Measurements from ENCODE around the gene ZNF592.
A peak's percentile ranks its signal among the peaks of the same experiment; 100 is the strongest.

ZNF592 gene

DNA sequence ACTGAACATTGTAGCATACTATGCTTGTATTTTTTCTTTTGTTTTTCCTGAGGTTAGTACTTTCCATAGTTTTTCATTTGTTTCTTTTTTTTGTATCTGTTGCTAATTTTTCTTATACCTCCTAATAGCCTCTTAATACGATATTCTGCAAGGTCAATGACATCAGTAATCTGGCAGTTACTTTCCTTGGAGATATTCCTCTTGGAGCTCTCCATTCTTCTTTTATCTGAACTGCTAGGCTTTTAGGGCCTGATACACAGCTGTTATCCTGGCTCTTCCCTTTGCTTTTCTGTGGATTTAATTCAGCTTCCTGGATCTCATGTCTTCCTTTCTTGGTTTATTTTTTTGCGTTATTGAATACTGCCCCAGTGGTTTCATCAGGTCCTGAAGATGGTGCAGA lies 81.6 kb downstream of the ZNF592 start:
- no peak for DNase-seq

DNA sequence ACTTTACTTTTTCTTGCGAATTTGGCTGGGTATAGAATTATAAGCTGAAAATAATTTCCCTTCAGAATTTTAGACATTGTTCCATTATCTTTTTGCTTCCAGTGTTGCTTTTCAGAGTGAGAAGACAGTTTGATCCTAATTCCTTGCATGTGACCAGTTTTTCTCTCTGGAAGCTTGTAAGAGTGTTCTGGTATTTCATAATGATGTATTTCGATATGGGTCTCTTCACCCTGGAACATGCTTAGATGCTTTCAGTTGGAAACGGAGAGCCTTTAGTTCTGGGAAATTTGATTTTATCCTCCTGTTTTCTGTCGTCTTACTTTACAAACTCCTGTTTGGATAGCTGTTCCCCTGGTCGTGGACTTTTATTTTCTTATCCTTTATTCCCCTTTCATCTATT lies 82.6 kb downstream of the ZNF592 start:
- no peak for DNase-seq

DNA sequence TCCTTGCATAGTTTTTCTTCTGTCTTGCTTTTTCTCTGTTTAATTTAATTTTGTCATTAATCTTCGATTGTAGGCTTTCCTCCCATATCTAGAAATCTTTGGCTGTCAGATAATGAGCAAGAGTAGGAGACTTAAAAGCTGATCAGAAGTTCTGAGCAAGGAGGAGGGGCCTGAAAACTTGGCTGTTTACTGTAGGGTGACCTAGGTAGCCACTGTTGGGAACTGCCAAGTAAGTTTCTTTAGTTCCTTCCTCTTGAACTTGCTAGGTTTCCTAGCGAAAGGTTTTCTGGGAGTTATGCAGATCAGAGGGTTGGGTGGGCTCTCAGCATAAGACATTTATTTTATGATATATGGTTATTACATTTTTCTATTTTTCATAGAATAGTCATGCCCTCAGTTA lies 83.2 kb downstream of the ZNF592 start:
- DNase-seq: no peak

- peak; percentile 22 for DNase-seq
Measured at GRCh38 chr15:84832448-84833040, 84.2 kb downstream of the ZNF592 start.

DNA sequence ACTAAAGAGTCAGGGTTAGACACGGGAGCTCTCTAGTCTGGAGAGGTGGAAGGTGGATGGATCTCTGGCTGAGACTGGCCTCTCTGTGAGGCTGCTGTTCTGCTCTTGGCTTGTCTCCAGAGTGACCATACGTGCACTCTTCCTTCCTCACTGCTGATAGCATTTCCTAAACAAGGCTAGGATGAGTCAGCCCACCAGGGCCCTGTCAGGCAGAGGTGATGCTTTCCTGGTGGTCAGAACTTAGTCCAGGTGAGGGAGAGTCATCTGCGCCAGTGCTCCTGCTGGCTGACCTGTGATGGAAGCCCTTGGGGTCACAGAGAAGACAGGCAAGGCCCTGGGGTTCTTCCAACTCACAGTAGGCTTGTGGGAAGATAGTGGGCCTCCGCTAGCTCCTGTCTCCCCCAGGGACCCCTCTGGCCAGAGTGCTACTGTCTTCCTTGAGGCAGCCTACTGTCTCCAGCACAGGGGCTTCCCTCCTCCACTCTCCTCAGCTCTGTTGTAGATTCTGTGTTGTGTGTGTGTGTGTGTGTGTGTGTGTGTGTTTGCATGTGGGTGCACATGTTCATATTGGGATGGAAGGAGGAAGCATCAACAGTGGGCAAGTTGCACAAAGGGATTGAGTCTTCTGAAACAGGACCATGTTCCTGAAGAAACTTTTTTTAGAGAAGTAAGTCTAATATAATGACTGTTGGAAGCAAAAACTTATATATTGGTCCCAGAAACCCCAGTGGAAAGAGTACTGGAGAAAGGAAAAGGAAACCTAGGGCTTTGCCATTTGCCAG lies 85.2 kb downstream of the ZNF592 start:
- DNase-seq: peak; percentile 28

GRCh38 chr15:84834229-84834955 lies 86.0 kb downstream of the ZNF592 start:
- peak; percentile 40 for DNase-seq

GRCh38 chr15:84834969-84835368 lies 86.6 kb downstream of the ZNF592 start:
- peak; percentile 34 for DNase-seq

DNA sequence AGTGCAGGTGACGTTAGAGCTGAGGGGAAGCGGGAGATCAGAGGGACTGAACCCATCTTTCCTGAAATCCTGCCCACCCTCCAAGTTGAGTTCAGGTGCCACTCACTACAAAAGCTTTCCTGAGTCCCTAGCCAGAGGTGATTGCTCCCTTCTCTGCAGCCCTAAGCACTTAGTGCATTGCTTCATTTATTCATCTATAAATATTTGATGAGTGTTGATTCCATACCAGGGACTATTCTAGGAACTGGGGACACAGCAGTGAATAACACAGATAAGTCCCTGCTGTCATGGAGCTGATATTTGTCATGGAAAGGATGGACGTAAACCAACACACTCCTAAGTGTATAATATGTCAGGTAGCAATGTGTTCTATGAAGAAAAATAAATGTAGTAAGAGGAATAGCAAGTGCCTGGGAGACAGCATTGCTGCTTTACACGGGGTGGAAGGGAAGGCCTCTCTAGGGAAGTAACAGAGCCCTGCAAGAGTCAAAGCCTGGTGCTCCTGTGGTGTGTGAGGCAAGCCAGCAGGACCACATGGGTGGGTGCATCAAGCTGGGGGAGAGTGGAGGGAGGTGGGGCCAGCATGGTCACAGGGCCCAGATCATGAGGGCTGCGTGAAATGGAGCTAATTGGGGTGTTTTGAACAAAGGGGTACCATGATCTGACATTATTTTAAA lies 87.4 kb downstream of the ZNF592 start:
- DNase-seq: peak; percentile 13

- peak; percentile 23 for DNase-seq
Measured at GRCh38 chr15:84836844-84837243, 88.5 kb downstream of the ZNF592 start.

DNA sequence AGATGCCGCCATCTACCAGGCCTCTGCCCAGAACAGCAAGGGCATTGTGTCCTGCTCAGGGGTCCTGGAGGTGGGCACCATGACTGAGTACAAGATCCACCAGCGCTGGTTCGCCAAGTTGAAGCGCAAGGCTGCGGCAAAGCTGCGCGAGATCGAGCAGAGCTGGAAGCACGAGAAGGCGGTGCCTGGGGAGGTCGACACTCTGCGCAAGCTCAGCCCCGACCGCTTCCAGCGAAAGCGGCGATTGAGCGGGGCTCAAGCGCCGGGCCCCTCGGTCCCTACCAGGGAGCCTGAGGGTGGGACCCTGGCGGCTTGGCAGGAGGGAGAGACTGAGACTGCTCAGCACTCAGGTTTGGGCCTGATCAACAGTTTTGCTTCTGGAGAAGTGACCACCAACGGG lies 91.3 kb downstream of the ZNF592 start:
- DNase-seq: peak; percentile 40

- peak; percentile 44 for DNase-seq
Measured at GRCh38 chr15:84840255-84840654, 91.9 kb downstream of the ZNF592 start.

DNA sequence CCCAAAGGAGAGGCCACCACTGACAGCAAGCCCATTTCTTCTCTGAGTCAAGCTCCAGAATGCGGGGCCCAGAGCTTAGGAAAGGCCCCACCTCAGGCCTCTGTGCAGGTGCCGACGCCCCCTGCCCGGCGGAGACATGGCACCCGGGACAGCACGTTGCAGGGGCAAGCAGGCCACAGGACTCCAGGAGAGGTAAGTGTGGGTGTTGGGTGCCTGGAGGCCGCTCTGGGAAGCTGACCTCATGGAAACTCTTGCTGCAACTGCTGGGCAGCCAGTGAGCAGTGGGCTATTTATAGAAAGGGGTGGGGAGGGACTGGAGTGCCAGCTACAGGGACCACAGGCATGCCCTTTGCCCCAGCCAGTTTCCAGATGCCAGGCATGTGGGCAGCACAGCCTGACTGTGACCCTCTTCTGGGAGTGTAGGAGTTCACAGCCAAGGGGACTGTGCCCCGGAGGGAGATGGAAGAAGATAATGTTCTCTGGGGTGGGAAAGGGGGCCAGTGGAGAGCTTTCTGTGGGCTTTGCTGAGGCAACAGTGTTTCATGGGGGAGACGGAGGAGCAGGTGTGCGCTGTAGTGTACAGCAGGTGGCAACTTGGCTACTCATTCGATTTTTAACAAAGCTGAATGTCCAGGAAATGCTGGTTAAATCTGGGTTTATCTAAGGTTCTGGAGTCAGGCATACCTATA lies 92.5 kb downstream of the ZNF592 start:
- peak; percentile 44 for DNase-seq

DNA sequence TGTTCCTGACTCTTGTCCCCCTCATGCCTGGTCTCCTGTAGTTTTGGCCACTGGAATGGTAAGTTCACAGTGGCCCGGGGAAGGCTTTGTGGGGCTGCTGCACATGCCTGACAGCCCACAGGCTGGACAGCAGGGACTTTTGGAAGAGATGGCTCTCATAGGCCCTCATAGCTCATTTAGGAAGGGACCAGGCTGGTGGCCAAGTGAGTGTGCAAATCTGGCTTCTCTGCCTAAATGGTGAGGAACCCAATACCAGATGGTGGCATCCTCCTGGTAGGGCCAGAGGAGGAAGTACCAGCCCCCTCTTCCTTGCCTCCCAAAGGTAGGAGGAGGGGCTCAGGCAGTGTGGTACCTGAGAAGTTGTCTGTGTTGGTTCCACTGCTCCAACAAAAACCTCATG lies 94.4 kb downstream of the ZNF592 start:
- peak; percentile 30 for DNase-seq

DNA sequence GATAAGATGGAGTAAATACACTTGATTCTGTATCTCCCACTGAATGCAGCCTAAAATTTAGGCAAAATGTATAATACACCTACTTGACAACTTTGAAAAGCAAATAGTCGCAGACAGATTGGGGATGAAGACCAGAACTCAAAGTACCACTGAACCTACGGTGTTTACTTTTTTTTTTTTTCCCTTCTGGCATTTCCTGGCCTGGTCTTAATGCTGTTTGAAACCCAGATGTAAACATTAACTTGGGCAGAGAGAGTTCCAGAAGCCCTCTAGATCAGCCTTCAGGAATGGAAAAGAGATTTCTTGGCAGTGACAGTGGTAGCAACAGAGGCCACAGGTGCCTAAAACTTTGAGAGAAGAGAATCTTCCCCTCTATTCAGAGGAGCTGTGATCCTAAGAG lies 96.6 kb downstream of the ZNF592 start:
- no peak for DNase-seq

GRCh38 chr15:84845631-84846030 lies 97.2 kb downstream of the ZNF592 start:
- DNase-seq: peak; percentile 60

- no peak for DNase-seq
Measured at GRCh38 chr15:84846269-84846668, 97.9 kb downstream of the ZNF592 start.

GRCh38 chr15:84847382-84847781 lies 99.0 kb downstream of the ZNF592 start:
- DNase-seq: no peak

GRCh38 chr15:84852212-84852611 lies 103.8 kb downstream of the ZNF592 start:
- no peak for DNase-seq

DNA sequence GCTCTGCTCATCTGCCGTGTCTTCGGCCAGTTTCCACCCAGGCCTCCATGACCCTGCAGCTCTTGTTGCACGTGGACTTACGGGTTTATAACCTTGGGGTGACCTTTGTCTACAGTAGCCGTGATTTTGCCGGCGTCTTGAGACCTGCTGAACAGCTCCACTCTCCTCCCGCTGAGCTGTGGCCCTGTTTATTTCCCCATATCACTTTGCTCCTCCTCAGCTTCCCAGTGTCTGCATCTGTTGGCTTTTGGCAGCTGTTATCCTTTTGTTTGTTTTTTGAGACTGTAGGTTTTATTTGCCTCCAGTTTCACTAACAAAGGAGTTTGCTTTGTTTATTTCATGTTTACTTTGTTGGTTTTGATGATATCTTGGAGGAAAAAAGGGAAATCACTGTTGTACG lies 106.7 kb downstream of the ZNF592 start:
- no peak for DNase-seq

DNA sequence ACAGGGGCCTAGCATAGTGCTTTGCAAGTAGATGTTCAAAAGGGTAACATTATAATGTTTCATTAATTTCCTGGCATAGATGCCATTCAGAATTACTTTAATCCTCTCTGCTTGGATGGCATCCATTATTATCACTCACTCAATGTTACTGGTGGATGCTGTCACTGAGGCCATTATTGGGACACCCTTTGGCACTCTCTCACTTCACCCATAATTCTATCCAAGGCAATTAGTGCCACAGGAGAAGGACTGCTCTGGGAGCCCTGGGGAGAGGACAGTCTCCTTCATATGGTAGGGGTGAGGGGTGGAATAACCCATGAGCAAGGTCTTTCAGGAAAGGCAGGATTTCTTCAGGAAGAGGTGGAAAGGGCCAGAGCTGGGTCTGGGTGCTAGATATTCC lies 107.4 kb downstream of the ZNF592 start:
- no peak for DNase-seq
